ENCODE measurements around the gene HECTD1.
A peak's percentile ranks its signal among the peaks of the same experiment; 100 is the strongest.
"Not testable (repeated sequence)": the region's sequence is repeated elsewhere in the genome, so short reads cannot be mapped to it uniquely, and the experiment has no call there.

Gene HECTD1

GRCh38 chr14:31224808-31225207 lies 17.2 kb upstream of the HECTD1 start:
- DNase-seq, result no peak

GRCh38 chr14:31223331-31223730 lies 15.7 kb upstream of the HECTD1 start:
- no peak for DNase-seq

- no peak for DNase-seq
Observed at GRCh38 chr14:31222834-31223233, 15.2 kb upstream of the HECTD1 start.

- DNase-seq, result no peak
Observed at GRCh38 chr14:31221266-31221665, 13.7 kb upstream of the HECTD1 start.

GRCh38 chr14:31219169-31219568 lies 11.6 kb upstream of the HECTD1 start:
- no peak for DNase-seq

GRCh38 chr14:31216359-31216758 lies 8.8 kb upstream of the HECTD1 start:
- no peak for DNase-seq

GRCh38 chr14:31212893-31213292 lies 5.3 kb upstream of the HECTD1 start:
- peak; percentile 37 for DNase-seq

GRCh38 chr14:31209605-31210004 lies 2.0 kb upstream of the HECTD1 start:
- DNase-seq, result no peak

- no peak for DNase-seq
Observed at GRCh38 chr14:31208546-31209424, 1.2 kb upstream of the HECTD1 start.

GRCh38 chr14:31207287-31207754 lies 272 bp downstream of the HECTD1 start:
- DNase-seq, result peak; percentile 86

GRCh38 chr14:31206536-31207286 lies 882 bp downstream of the HECTD1 start:
- peak; percentile 38 for DNase-seq

- peak; percentile 25 for DNase-seq
Observed at GRCh38 chr14:31205681-31206535, 1.7 kb downstream of the HECTD1 start.

- DNase-seq, result no peak
Observed at GRCh38 chr14:31204593-31205534, 2.7 kb downstream of the HECTD1 start.

- DNase-seq, result not testable (repeated sequence)
Observed at GRCh38 chr14:31203899-31204592, 3.5 kb downstream of the HECTD1 start.

- no peak for DNase-seq
Observed at GRCh38 chr14:31203414-31203742, 4.2 kb downstream of the HECTD1 start.

GRCh38 chr14:31201111-31201510 lies 6.5 kb downstream of the HECTD1 start:
- no peak for DNase-seq

- no peak for DNase-seq
Observed at GRCh38 chr14:31200702-31200990, 6.9 kb downstream of the HECTD1 start.

- DNase-seq, result no peak
Observed at GRCh38 chr14:31197671-31198070, 9.9 kb downstream of the HECTD1 start.

- peak; percentile 32 for DNase-seq
Observed at GRCh38 chr14:31196839-31197492, 10.6 kb downstream of the HECTD1 start.

- DNase-seq, result no peak
Observed at GRCh38 chr14:31194661-31195060, 12.9 kb downstream of the HECTD1 start.

- DNase-seq, result no peak
Observed at GRCh38 chr14:31194095-31194494, 13.5 kb downstream of the HECTD1 start.
